Skeletal muscle tissue (tissue), 4 donors: ENCODE measurements around the gene UBE2E1. TPM values are rescaled to one million over a fixed set of nuclear protein-coding genes. Genes with fewer than 3 reads are reported as not detected.

Experiments used
- H3K27ac ChIP-seq: one replicate; pipeline ENCODE4 v1.7.0; 2013; ENCODE audit warnings: mild to moderate bottlenecking, low read depth, low read length, inconsistent platforms
- H3K27me3 ChIP-seq, 3 donors: one replicate each; pipeline ENCODE4 v1.7.0; 2013; ENCODE audit warnings: low read length in 3 of 3; ENCODE audit not compliant: control insufficient read depth in 3 of 3, insufficient read depth in 3 of 3
- H3K36me3 ChIP-seq, 3 donors: one replicate each; pipeline ENCODE4 v1.7.0; 2013; ENCODE audit warnings: low read length in 3 of 3; ENCODE audit not compliant: control insufficient read depth in 3 of 3, insufficient read depth in 3 of 3
- H3K4me1 ChIP-seq, 3 donors: one replicate each; pipeline ENCODE4 v1.7.0; 2013; ENCODE audit warnings: low read length in 3 of 3, mild to moderate bottlenecking in 3 of 3; ENCODE audit not compliant: control insufficient read depth in 3 of 3, insufficient read depth in 3 of 3
- H3K4me3 ChIP-seq, 3 donors: one replicate each; pipeline ENCODE4 v1.7.0; 2013; ENCODE audit warnings: low read length in 3 of 3
- H3K9ac ChIP-seq, 3 donors: one replicate each; pipeline ENCODE4 v1.7.0; 2013; ENCODE audit warnings: low read length in 3 of 3, mild to moderate bottlenecking in 3 of 3, moderate library complexity in 2 of 3, low read depth in 1 of 3
- H3K9me3 ChIP-seq, 3 donors: one replicate each; pipeline ENCODE4 v1.7.0; 2013; ENCODE audit warnings: low read length in 3 of 3; ENCODE audit not compliant: control insufficient read depth in 3 of 3
- total RNA-seq: library from RNA; depleted of rRNA; stranded (reverse); fragments of >200 nt; gene quantifications from one replicate; pipeline ENCODE4 v1.2.3, GENCODE V29; 2014
- donor health status: Osteomylitis.

The UBE2E1 gene
- total RNA-seq, 1 donor from 2014 or later = 83.0 TPM

GRCh38 chr3:23882487-23882918 lies 76.7 kb downstream of the UBE2E1 start:
- Histone ChIP-seq H3K4me1 (peaks cover under 1 to 5% (median 4%) of the 10 kb centered on the region in 3 donors), H3K27me3 (no peaks in the 10 kb centered on the region), H3K4me3 (no peak overlapping the region), H3K9me3 (no peaks in the 10 kb centered on the region), H3K36me3 (peaks cover 0 to 2% (median 0%) of the 10 kb centered on the region in 3 donors), H3K9ac (no peak overlapping the region), H3K27ac (no peak overlapping the region)

- Histone ChIP-seq H3K27me3 (no peaks in the 10 kb centered on the region), H3K36me3 (peaks cover 0 to 2% (median 0%) of the 10 kb centered on the region in 3 donors), H3K27ac (no peak overlapping the region), H3K4me1 (peaks cover 3 to 17% (median 5%) of the 10 kb centered on the region in 3 donors), H3K9ac (no peak overlapping the region), H3K9me3 (no peaks in the 10 kb centered on the region), H3K4me3 (no peak overlapping the region)
Observed at GRCh38 chr3:23884481-23884880, 78.7 kb downstream of the UBE2E1 start.

GRCh38 chr3:23885210-23885609 lies 79.5 kb downstream of the UBE2E1 start:
- Histone ChIP-seq H3K36me3 (peaks cover 0 to 2% (median 0%) of the 10 kb centered on the region in 3 donors), H3K9ac (no peak overlapping the region)

GRCh38 chr3:23886311-23886710 lies 80.6 kb downstream of the UBE2E1 start:
- Histone ChIP-seq H3K4me3 (no peak overlapping the region), H3K9ac (no peak overlapping the region), H3K9me3 (no peaks in the 10 kb centered on the region), H3K36me3 (peaks cover 0 to 6% (median under 1%) of the 10 kb centered on the region in 3 donors), H3K27ac (no peak overlapping the region), H3K27me3 (no peaks in the 10 kb centered on the region), H3K4me1 (peaks cover 3 to 18% (median 5%) of the 10 kb centered on the region in 3 donors)

More at GRCh38 chr3:23885210-23885609, 79.5 kb downstream of the UBE2E1 start:
- no peak overlapping the region for H3K4me3 ChIP-seq
- H3K9me3 ChIP-seq = no peaks in the 10 kb centered on the region
- H3K27ac ChIP-seq = no peak overlapping the region
- no peaks in the 10 kb centered on the region for H3K27me3 ChIP-seq
- peaks cover 3 to 18% (median 5%) of the 10 kb centered on the region in 3 donors for H3K4me1 ChIP-seq

- Histone ChIP-seq H3K36me3 (peaks cover 0 to 15% (median 8%) of the 10 kb centered on the region in 3 donors), H3K4me1 (peaks cover 3 to 18% (median 5%) of the 10 kb centered on the region in 3 donors), H3K27ac (no peak overlapping the region), H3K27me3 (no peaks in the 10 kb centered on the region), H3K4me3 (no peak overlapping the region), H3K9ac (no peak overlapping the region), H3K9me3 (no peaks in the 10 kb centered on the region)
Observed at GRCh38 chr3:23888617-23889228, 83.0 kb downstream of the UBE2E1 start.

GRCh38 chr3:23889386-23889785 lies 83.6 kb downstream of the UBE2E1 start:
- H3K27ac ChIP-seq = no peak overlapping the region
- no peaks in the 10 kb centered on the region for H3K27me3 ChIP-seq
- no peak overlapping the region for H3K4me3 ChIP-seq
- peak overlapping the region in 1 of 3 donors; percentile 8 for H3K9ac ChIP-seq
- H3K4me1 ChIP-seq = peaks cover 3 to 18% (median 5%) of the 10 kb centered on the region in 3 donors
- peaks cover 0 to 19% (median 9%) of the 10 kb centered on the region in 3 donors for H3K36me3 ChIP-seq
- H3K9me3 ChIP-seq = no peaks in the 10 kb centered on the region

GRCh38 chr3:23889950-23890349 lies 84.2 kb downstream of the UBE2E1 start:
- H3K9me3 ChIP-seq = no peaks in the 10 kb centered on the region
- H3K27ac ChIP-seq = no peak overlapping the region
- no peaks in the 10 kb centered on the region for H3K27me3 ChIP-seq
- peaks cover 3 to 18% (median 5%) of the 10 kb centered on the region in 3 donors for H3K4me1 ChIP-seq
- H3K4me3 ChIP-seq = no peak overlapping the region
- H3K36me3 ChIP-seq = peaks cover 0 to 20% (median 13%) of the 10 kb centered on the region in 3 donors
- H3K9ac ChIP-seq = no peak overlapping the region

GRCh38 chr3:23894254-23895061 lies 88.7 kb downstream of the UBE2E1 start:
- H3K27ac ChIP-seq = no peak overlapping the region
- H3K4me3 ChIP-seq = no peak overlapping the region
- peaks cover 0 to 1% (median 0%) of the 10 kb centered on the region in 3 donors for H3K4me1 ChIP-seq
- no peaks in the 10 kb centered on the region for H3K27me3 ChIP-seq
- H3K9ac ChIP-seq = no peak overlapping the region
- H3K9me3 ChIP-seq = no peaks in the 10 kb centered on the region
- H3K36me3 ChIP-seq = peaks cover 3 to 24% (median 23%) of the 10 kb centered on the region in 3 donors

GRCh38 chr3:23895181-23895580 lies 89.4 kb downstream of the UBE2E1 start:
- H3K27ac ChIP-seq = no peak overlapping the region
- no peaks in the 10 kb centered on the region for H3K4me1 ChIP-seq
- H3K9ac ChIP-seq = no peak overlapping the region
- peaks cover 3 to 31% (median 30%) of the 10 kb centered on the region in 3 donors for H3K36me3 ChIP-seq
- no peak overlapping the region for H3K4me3 ChIP-seq
- no peaks in the 10 kb centered on the region for H3K9me3 ChIP-seq
- H3K27me3 ChIP-seq = no peaks in the 10 kb centered on the region

- Histone ChIP-seq H3K9me3 (no peaks in the 10 kb centered on the region), H3K27ac (no peak overlapping the region), H3K4me1 (no peaks in the 10 kb centered on the region), H3K36me3 (peaks cover 5 to 24% (median 12%) of the 10 kb centered on the region in 3 donors), H3K9ac (no peak overlapping the region), H3K4me3 (no peak overlapping the region), H3K27me3 (no peaks in the 10 kb centered on the region)
Observed at GRCh38 chr3:23900744-23901143, 95.0 kb downstream of the UBE2E1 start.
